ENCODE data around the gene MRPS14.

MRPS14 gene

DNA sequence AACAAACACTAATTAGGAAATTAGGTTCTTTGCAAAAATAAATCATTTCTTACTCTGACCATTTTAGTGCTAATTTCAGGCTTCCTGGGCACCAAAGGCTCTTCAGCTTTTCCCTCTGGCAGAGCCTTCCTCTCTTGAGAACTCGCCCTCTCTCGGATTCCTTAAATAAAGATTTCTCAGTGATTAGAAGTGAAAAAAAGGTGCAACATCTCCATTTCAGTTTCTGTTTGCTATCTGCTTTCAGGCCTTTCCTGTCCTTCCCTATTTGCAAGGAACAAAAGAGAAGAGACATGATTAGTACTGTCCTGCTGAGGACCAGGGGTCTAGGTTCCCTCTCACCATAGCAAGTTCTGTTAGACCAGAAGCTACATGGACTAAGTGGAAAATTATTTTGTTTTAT lies 51.3 kb downstream of the MRPS14 start:
- Histone ChIP-seq H3K9me3 (ENCODE audit: control insufficient read depth, insufficient read depth, low read length) (no peaks in the 10 kb centered on the region), H3K4me1 (ENCODE audit: control insufficient read depth, low read length) (peaks cover 45% of the 10 kb centered on the region), H3K4me2 (ENCODE audit: low read length) (no peak overlapping the region)

DNA sequence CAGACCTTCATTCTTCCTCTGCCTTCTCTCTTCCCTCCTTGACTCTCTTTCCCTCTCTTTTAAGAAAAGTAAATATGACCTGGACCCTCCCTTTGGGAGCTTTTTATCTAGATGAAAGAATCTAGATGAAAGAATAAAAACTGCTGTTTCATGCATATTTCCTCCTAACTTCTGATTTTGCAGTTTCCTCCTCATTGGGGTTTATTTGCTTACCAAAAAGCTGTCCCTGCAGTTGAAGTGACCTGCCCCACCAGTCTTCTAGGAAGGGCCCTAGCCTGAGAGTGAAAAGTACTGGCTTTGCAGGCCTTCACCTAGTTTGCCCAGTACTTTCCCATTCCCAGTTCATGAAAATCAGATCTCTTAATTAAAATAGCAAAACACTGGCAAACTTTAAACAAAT lies 51.8 kb downstream of the MRPS14 start:
- Histone ChIP-seq H3F3A (ENCODE audit: control insufficient read depth, insufficient read depth) (peaks cover 7% of the 10 kb centered on the region; the same call in 1 of the 2 replicates), H3K4me2 (ENCODE audit: low read length) (no peak overlapping the region), H3K9me2 (replicated peaks; ENCODE audit: control insufficient read depth, low read length) (no peaks in the 10 kb centered on the region), H3K4me3 (ENCODE audit: low read length) (no peak overlapping the region), H3K27me3 (ENCODE audit: control insufficient read depth, low read length) (no peaks in the 10 kb centered on the region), H3K4me1 (ENCODE audit: control insufficient read depth, low read length) (peaks cover 50% of the 10 kb centered on the region), H4K20me1 (ENCODE audit: control insufficient read depth, insufficient read depth, low read depth, low read length) (no peaks in the 10 kb centered on the region), H3K9me3 (ENCODE audit: control insufficient read depth, insufficient read depth, low read length) (no peaks in the 10 kb centered on the region), H3K79me2 (ENCODE audit: control insufficient read depth, low read length) (no peaks in the 10 kb centered on the region), H3K36me3 (ENCODE audit: control insufficient read depth, low read length) (peaks cover 46% of the 10 kb centered on the region), H3K27ac (ENCODE audit: low read depth, low read length) (no peak overlapping the region)
- TF ChIP-seq, protein P1, sequence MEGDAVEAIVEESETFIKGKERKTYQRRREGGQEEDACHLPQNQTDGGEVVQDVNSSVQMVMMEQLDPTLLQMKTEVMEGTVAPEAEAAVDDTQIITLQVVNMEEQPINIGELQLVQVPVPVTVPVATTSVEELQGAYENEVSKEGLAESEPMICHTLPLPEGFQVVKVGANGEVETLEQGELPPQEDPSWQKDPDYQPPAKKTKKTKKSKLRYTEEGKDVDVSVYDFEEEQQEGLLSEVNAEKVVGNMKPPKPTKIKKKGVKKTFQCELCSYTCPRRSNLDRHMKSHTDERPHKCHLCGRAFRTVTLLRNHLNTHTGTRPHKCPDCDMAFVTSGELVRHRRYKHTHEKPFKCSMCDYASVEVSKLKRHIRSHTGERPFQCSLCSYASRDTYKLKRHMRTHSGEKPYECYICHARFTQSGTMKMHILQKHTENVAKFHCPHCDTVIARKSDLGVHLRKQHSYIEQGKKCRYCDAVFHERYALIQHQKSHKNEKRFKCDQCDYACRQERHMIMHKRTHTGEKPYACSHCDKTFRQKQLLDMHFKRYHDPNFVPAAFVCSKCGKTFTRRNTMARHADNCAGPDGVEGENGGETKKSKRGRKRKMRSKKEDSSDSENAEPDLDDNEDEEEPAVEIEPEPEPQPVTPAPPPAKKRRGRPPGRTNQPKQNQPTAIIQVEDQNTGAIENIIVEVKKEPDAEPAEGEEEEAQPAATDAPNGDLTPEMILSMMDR (IDR thresholded peaks at IDR 0.05; ENCODE audit: low read depth, low read length, poor library complexity, severe bottlenecking), result no peak
- no peak for TF ChIP-seq EZH2phosphoT487 (IDR thresholded peaks at IDR 0.05; ENCODE audit: borderline replicate concordance, low read length)

More for the DNA sequence above, 51.3 kb downstream of the MRPS14 start:
- no peaks in the 10 kb centered on the region for H3K9me2 ChIP-seq (replicated peaks; ENCODE audit: control insufficient read depth, low read length)
- no peaks in the 10 kb centered on the region for H3K27me3 ChIP-seq (ENCODE audit: control insufficient read depth, low read length)
- H3K36me3 ChIP-seq (ENCODE audit: control insufficient read depth, low read length), result peaks cover 49% of the 10 kb centered on the region
- peaks cover 7% of the 10 kb centered on the region; the same call in 1 of the 2 replicates for H3F3A ChIP-seq (ENCODE audit: control insufficient read depth, insufficient read depth)
- H3K4me3 ChIP-seq (ENCODE audit: low read length), result no peak overlapping the region
- H3K27ac ChIP-seq (ENCODE audit: low read depth, low read length), result no peak overlapping the region
- no peak for TF ChIP-seq EZH2phosphoT487 (IDR thresholded peaks at IDR 0.05; ENCODE audit: borderline replicate concordance, low read length)
- TF ChIP-seq, protein P1 (IDR thresholded peaks at IDR 0.05; ENCODE audit: low read depth, low read length, poor library complexity, severe bottlenecking), result no peak
- no peaks in the 10 kb centered on the region for H3K79me2 ChIP-seq (ENCODE audit: control insufficient read depth, low read length)
- H4K20me1 ChIP-seq (ENCODE audit: control insufficient read depth, insufficient read depth, low read depth, low read length), result no peaks in the 10 kb centered on the region

GRCh38 chr1:174969977-174970376 lies 53.2 kb downstream of the MRPS14 start:
- Histone ChIP-seq H3K4me3 (ENCODE audit: low read length) (no peak overlapping the region), H3K27me3 (ENCODE audit: control insufficient read depth, low read length) (no peaks in the 10 kb centered on the region), H3F3A (ENCODE audit: control insufficient read depth, insufficient read depth) (peaks cover 13% of the 10 kb centered on the region), H3K9me3 (ENCODE audit: control insufficient read depth, insufficient read depth, low read length) (no peaks in the 10 kb centered on the region), H3K9me2 (replicated peaks; ENCODE audit: control insufficient read depth, low read length) (no peaks in the 10 kb centered on the region), H3K79me2 (ENCODE audit: control insufficient read depth, low read length) (no peaks in the 10 kb centered on the region), H3K27ac (ENCODE audit: low read depth, low read length) (no peak overlapping the region), H3K4me2 (ENCODE audit: low read length) (no peak overlapping the region), H4K20me1 (ENCODE audit: control insufficient read depth, insufficient read depth, low read depth, low read length) (no peaks in the 10 kb centered on the region), H3K4me1 (ENCODE audit: control insufficient read depth, low read length) (peaks cover 64% of the 10 kb centered on the region), H3K36me3 (ENCODE audit: control insufficient read depth, low read length) (peaks cover 31% of the 10 kb centered on the region)
- no peak for TF ChIP-seq EZH2phosphoT487 (IDR thresholded peaks at IDR 0.05; ENCODE audit: borderline replicate concordance, low read length)
- TF ChIP-seq, protein P1 (IDR thresholded peaks at IDR 0.05; ENCODE audit: low read depth, low read length, poor library complexity, severe bottlenecking), result no peak
